Glomerular endothelial cell (primary cell): Measurements from ENCODE around the gene PPIF. TPM values are rescaled to one million over a fixed set of nuclear protein-coding genes. Genes with fewer than 3 reads are reported as not detected.

Experiments
- DNase-seq: peaks from one replicate; pipeline ENCODE4 v3.0.0-alpha.2; 2011; ENCODE audit warnings: low read depth, low spot score; ENCODE audit errors: extremely low read depth
- total RNA-seq: library from RNA; depleted of rRNA; stranded (reverse); fragments of >200 nt; gene quantifications from 2 replicates; pipeline ENCODE4 v1.2.3, GENCODE V29; 2015

Gene PPIF
- total RNA-seq, 1 donor from 2014 or later = 31.6 TPM

- DNase-seq = no peak
These were observed 36.8 kb downstream of the PPIF start for GRCh38 chr10:79383974-79384606.

GRCh38 chr10:79384773-79385391, 37.6 kb downstream of the PPIF start:
- DNase-seq = no peak

GRCh38 chr10:79385392-79385795, 38.1 kb downstream of the PPIF start:
- DNase-seq = no peak

- no peak for DNase-seq
These were observed 38.7 kb downstream of the PPIF start for GRCh38 chr10:79385804-79386531.

GRCh38 chr10:79386637-79387465, 39.6 kb downstream of the PPIF start:
- no peak for DNase-seq

GRCh38 chr10:79387466-79387973, 40.3 kb downstream of the PPIF start:
- DNase-seq = no peak

GRCh38 chr10:79387974-79388850, 40.9 kb downstream of the PPIF start:
- DNase-seq = no peak

- no peak for DNase-seq
These were observed 42.8 kb downstream of the PPIF start for GRCh38 chr10:79390057-79390456.

- DNase-seq = no peak
These were observed 43.4 kb downstream of the PPIF start for GRCh38 chr10:79390551-79391229.

- no peak for DNase-seq
These were observed 44.2 kb downstream of the PPIF start for GRCh38 chr10:79391231-79392019.

GRCh38 chr10:79392020-79392398, 44.7 kb downstream of the PPIF start:
- no peak for DNase-seq

- DNase-seq = no peak
These were observed 45.4 kb downstream of the PPIF start for GRCh38 chr10:79392506-79393176.

- no peak for DNase-seq
These were observed 46.1 kb downstream of the PPIF start for GRCh38 chr10:79393221-79393923.

GRCh38 chr10:79393924-79394610, 46.8 kb downstream of the PPIF start:
- no peak for DNase-seq

GRCh38 chr10:79394664-79395063, 47.4 kb downstream of the PPIF start:
- no peak for DNase-seq

- no peak for DNase-seq
These were observed 49.3 kb downstream of the PPIF start for GRCh38 chr10:79396520-79396919.

- DNase-seq = no peak
These were observed 49.8 kb downstream of the PPIF start for GRCh38 chr10:79397051-79397450.
